Stomach (tissue), 4 donors: Measurements from ENCODE around the gene MTF1.

Source experiments
- EP300 ChIP-seq: sonication (generic); formaldehyde crosslinking; IDR thresholded peaks from one replicate; pipeline ENCODE4 v1.6.1; 2017; ENCODE audit warnings: antibody characterized with exemption
- POLR2A ChIP-seq, 4 donors: fragments of 450-650 bp; IDR thresholded peaks; one replicate each; pipeline ENCODE4 v1.6.1; 2016; ENCODE audit warnings: antibody characterized with exemption in 4 of 4, control low read depth in 2 of 4, mild to moderate bottlenecking in 1 of 4, moderate library complexity in 1 of 4
- TF ChIP-seq, protein P1 (sequence below), 7 experiments: fragments of 450-650 bp in 4 of 7; fragments of 200-600 bp in 3 of 7; sonication (generic) in 3 of 7; IDR thresholded peaks; one replicate each; pipeline ENCODE4 v1.5.1; 2016 to 2019; ENCODE audit warnings: antibody characterized with exemption in 7 of 7, control low read depth in 2 of 7, mild to moderate bottlenecking in 1 of 7

DNA sequence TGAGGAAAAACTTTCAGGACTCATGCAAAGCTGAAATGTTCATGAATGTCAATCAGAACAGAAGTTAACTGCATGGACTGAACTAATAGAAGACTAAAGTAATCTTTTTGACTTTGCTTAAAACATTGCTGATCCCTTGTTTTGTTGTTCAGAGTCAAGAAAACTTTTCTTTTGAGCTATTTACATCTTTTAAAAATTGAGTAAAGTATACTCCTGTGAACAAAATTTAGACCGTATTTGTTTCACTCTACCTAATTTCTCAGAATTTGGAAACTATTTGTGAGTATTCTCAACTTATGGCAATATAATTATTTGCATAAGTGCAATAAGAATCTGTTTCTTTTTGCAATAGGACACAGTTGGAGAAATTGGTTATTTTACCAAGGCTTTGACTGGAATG is 46.3 kb upstream of the MTF1 start:
- TF ChIP-seq, protein P1, sequence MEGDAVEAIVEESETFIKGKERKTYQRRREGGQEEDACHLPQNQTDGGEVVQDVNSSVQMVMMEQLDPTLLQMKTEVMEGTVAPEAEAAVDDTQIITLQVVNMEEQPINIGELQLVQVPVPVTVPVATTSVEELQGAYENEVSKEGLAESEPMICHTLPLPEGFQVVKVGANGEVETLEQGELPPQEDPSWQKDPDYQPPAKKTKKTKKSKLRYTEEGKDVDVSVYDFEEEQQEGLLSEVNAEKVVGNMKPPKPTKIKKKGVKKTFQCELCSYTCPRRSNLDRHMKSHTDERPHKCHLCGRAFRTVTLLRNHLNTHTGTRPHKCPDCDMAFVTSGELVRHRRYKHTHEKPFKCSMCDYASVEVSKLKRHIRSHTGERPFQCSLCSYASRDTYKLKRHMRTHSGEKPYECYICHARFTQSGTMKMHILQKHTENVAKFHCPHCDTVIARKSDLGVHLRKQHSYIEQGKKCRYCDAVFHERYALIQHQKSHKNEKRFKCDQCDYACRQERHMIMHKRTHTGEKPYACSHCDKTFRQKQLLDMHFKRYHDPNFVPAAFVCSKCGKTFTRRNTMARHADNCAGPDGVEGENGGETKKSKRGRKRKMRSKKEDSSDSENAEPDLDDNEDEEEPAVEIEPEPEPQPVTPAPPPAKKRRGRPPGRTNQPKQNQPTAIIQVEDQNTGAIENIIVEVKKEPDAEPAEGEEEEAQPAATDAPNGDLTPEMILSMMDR (IDR thresholded peaks at IDR 0.05) = no peak
- TF ChIP-seq POLR2A (IDR thresholded peaks at IDR 0.05) (no peak), EP300 (no peak)
